Breast epithelium (tissue), 4 donors: Measurements from ENCODE around the gene MEPCE. TPM values are rescaled to one million over a fixed set of nuclear protein-coding genes. Genes with fewer than 3 reads are reported as not detected.

Source experiments
- DNase-seq, 2 donors: peaks; one replicate each; pipeline ENCODE4 v3.0.0-alpha.2; 2019; ENCODE audit warnings: low spot score in 2 of 2
- H3K27ac ChIP-seq, 2 donors: fragments of 200-600 bp; sonication (generic) in 1 of 2; one replicate each; pipeline ENCODE4 v1.5.1; 2016 to 2019; ENCODE audit warnings: mild to moderate bottlenecking in 1 of 2
- H3K27me3 ChIP-seq, 2 donors: fragments of 200-600 bp; sonication (generic) in 1 of 2; one replicate each; pipeline versions ENCODE4 v1.5.1 to v1.6.0; 2017 to 2019; ENCODE audit warnings: control low read depth in 1 of 2, mild to moderate bottlenecking in 1 of 2
- H3K36me3 ChIP-seq: fragments of 200-600 bp; one replicate; pipeline ENCODE4 v1.5.1; 2019
- H3K4me1 ChIP-seq, 2 donors: fragments of 200-600 bp; sonication (generic); one replicate each; pipeline ENCODE4 v1.5.1; 2016 to 2019; ENCODE audit warnings: control low read depth in 1 of 2
- H3K4me3 ChIP-seq, 3 donors: fragments of 200-600 bp; sonication (generic); 1 replicate in 2 of 3; 2 replicates in 1 of 3; pipeline ENCODE4 v1.5.1; 2016 to 2019; ENCODE audit warnings: mild to moderate bottlenecking in 3 of 3, moderate library complexity in 2 of 3
- H3K9me3 ChIP-seq, 2 donors: fragments of 200-600 bp; sonication (generic) in 1 of 2; one replicate each; pipeline ENCODE4 v1.5.1; 2016 to 2019; ENCODE audit warnings: control low read depth in 1 of 2
- CTCF ChIP-seq, 3 donors: fragments of 450-650 bp; IDR thresholded peaks; one replicate each; pipeline ENCODE4 v1.5.1; 2016 to 2017; ENCODE audit warnings: antibody characterized with exemption in 3 of 3, mild to moderate bottlenecking in 3 of 3, moderate library complexity in 3 of 3
- POLR2A ChIP-seq: fragments of 450-650 bp; IDR thresholded peaks from one replicate; pipeline ENCODE4 v1.6.1; 2016; ENCODE audit warnings: antibody characterized with exemption, mild to moderate bottlenecking, moderate library complexity
- POLR2AphosphoS5 ChIP-seq, 3 donors: sonication (generic); formaldehyde crosslinking; IDR thresholded peaks; one replicate each; pipeline ENCODE4 v1.6.1; 2017; ENCODE audit warnings: antibody characterized with exemption in 3 of 3
- intact Hi-C: fragments of 100-400 bp; cut with DNase I; formaldehyde crosslinking; loops from one replicate; pipeline ENCODE4 v1.15.1; 2023; ENCODE audit warnings: low total_unique reads
- total RNA-seq, 3 donors: library from RNA; depleted of rRNA; stranded (reverse); fragments of >200 nt; gene quantifications; one replicate each; pipeline ENCODE4 v1.1.0, GENCODE V29; 2016

MEPCE gene
- total RNA-seq, 3 donors from 2014 or later = 26.5 to 41.4 (median 40.6) TPM

GRCh38 chr7:100464791-100465190 lies 35.2 kb downstream of the MEPCE start:
- Histone ChIP-seq H3K9me3 (no peaks in the 10 kb centered on the region), H3K27ac (no peak overlapping the region), H3K4me1 (peaks cover 0 to 18% of the 10 kb centered on the region in 2 donors), H3K36me3 (no peaks in the 10 kb centered on the region), H3K4me3 (no peak overlapping the region), H3K27me3 (no peaks in the 10 kb centered on the region)
- TF ChIP-seq CTCF (IDR thresholded peaks at IDR 0.05) (no peak), POLR2A (no peak), POLR2AphosphoS5 (IDR thresholded peaks at IDR 0.05) (no peak)
- intact Hi-C loops = loop anchor here (5.0 kb wide), 1 partner anchor 98 kb away; no protein-coding TSS in a partner anchor
- DNase-seq = no peak

DNA sequence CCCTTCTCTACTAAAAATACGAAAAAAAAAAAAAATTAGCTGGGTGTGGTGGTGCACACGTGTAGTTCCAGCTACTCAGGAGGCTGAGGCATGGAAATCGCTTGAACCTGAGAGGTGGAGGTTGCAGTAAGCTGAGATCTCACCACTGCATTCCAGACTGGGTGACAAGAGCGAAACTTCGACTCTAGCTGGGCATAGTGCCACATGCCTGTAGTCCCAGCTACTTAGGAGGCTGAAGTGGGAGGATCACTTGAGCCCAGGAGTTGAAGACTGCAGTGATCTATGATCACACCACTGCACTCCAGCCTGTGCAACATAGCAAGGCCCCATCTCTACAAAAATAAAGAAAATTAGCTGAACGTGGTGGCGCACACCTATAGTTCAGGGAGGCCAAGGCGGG lies 35.7 kb downstream of the MEPCE start:
- peak overlapping the region in 1 of 2 donors; percentile 77 for H3K27ac ChIP-seq
- intact Hi-C loops = loop anchor here (5.0 kb wide), 1 partner anchor 97 kb away; no protein-coding TSS in a partner anchor
- no peaks in the 10 kb centered on the region for H3K36me3 ChIP-seq
- H3K4me1 ChIP-seq = peaks cover 0 to 18% of the 10 kb centered on the region in 2 donors
- no peak for TF ChIP-seq POLR2A
- H3K4me3 ChIP-seq = no peak overlapping the region
- DNase-seq = no peak
- no peaks in the 10 kb centered on the region for H3K27me3 ChIP-seq
- H3K9me3 ChIP-seq = no peaks in the 10 kb centered on the region

GRCh38 chr7:100465702-100466311 lies 36.2 kb downstream of the MEPCE start:
- H3K9me3 ChIP-seq = no peaks in the 10 kb centered on the region
- peaks cover 0 to 18% of the 10 kb centered on the region in 2 donors for H3K4me1 ChIP-seq
- no peaks in the 10 kb centered on the region for H3K27me3 ChIP-seq
- intact Hi-C loops = loop anchor here (5.0 kb wide), 1 partner anchor 96 kb away; no protein-coding TSS in a partner anchor
- TF ChIP-seq POLR2AphosphoS5 (IDR thresholded peaks at IDR 0.05) (peak; percentile 26 to 51 (median 39)), CTCF (IDR thresholded peaks at IDR 0.05) (peak in 2 of 3 donors; percentile 57 to 73), POLR2A (no peak)
- no peaks in the 10 kb centered on the region for H3K36me3 ChIP-seq
- DNase-seq = peak; percentile 77 to 89
- H3K4me3 ChIP-seq = peak overlapping the region in 1 of 3 donors; percentile 32
- peak overlapping the region; percentile 77 to 81 for H3K27ac ChIP-seq

GRCh38 chr7:100466653-100467605 lies 37.3 kb downstream of the MEPCE start:
- intact Hi-C loops = loop anchor here (5.0 kb wide), 1 partner anchor 95 kb away; no protein-coding TSS in a partner anchor
- Histone ChIP-seq H3K27ac (peak overlapping the region; percentile 68 to 77), H3K36me3 (no peaks in the 10 kb centered on the region), H3K4me3 (peak overlapping the region in 1 of 3 donors; percentile 39), H3K9me3 (no peaks in the 10 kb centered on the region), H3K4me1 (peaks cover 0 to 18% of the 10 kb centered on the region in 2 donors), H3K27me3 (no peaks in the 10 kb centered on the region)
- DNase-seq = no peak
- TF ChIP-seq CTCF (IDR thresholded peaks at IDR 0.05) (no peak), POLR2A (no peak), POLR2AphosphoS5 (IDR thresholded peaks at IDR 0.05) (no peak)

GRCh38 chr7:100467638-100468373 lies 38.2 kb downstream of the MEPCE start:
- no peaks in the 10 kb centered on the region for H3K27me3 ChIP-seq
- no peaks in the 10 kb centered on the region for H3K36me3 ChIP-seq
- no peaks in the 10 kb centered on the region for H3K9me3 ChIP-seq
- DNase-seq = no peak
- peak overlapping the region in 1 of 3 donors; percentile 39 for H3K4me3 ChIP-seq
- TF ChIP-seq CTCF (IDR thresholded peaks at IDR 0.05) (no peak), POLR2A (no peak), POLR2AphosphoS5 (IDR thresholded peaks at IDR 0.05) (no peak)
- H3K27ac ChIP-seq = peak overlapping the region; percentile 68 to 77
- intact Hi-C loops = loop anchor here (5.0 kb wide), 1 partner anchor 94 kb away; no protein-coding TSS in a partner anchor
- peaks cover 4 to 18% of the 10 kb centered on the region in 2 donors for H3K4me1 ChIP-seq
